GM12878 (cell line): ENCODE results near the gene CRISP2. TPM values are rescaled to one million over a fixed set of nuclear protein-coding genes. Genes with fewer than 3 reads are reported as not detected.

ENCODE experiments used
- ATAC-seq: fragments of 200-7000 bp; cut with Tn5 transposase; 3 replicates; pipeline ENCODE4 v1.9.1; 2020; ENCODE audit warnings: mild to moderate bottlenecking, moderate library complexity
- BruUV-seq: library from RNA; stranded (reverse); fragments of 400-500 nt; replicated peaks from 2 replicates; lab custom pipeline; 2021; lab: Mats Ljungman, UMichigan
- CTCF ChIA-PET: fragments of 300-600 bp; sonication (Branson Sonifier 250); formaldehyde crosslinking; extraction: SDS; loops from one replicate; lab custom pipeline; 2021; ENCODE audit warnings: inconsistent platforms; lab: Yijun Ruan, JAX
- POLR2A ChIA-PET: fragments of 350-600 bp; formaldehyde crosslinking; extraction: SDS; loops from one replicate; lab custom pipeline; 2021; ENCODE audit warnings: inconsistent platforms; lab: Charles Lee
- RAD21 ChIA-PET: fragments of 300-600 bp; sonication (Branson Sonifier 250); formaldehyde crosslinking; loops from one replicate; lab custom pipeline; 2023; ENCODE audit warnings: antibody characterized with exemption; ENCODE audit not compliant: unreplicated experiment; lab: Charles Lee
- SMC1A ChIA-PET: fragments of 300-600 bp; sonication (Branson Sonifier 250); formaldehyde crosslinking; loops from one replicate; lab custom pipeline; 2023; ENCODE audit not compliant: unreplicated experiment, uncharacterized antibody; lab: Charles Lee
- DNase-seq: peaks from one replicate; pipeline ENCODE4 v3.0.0-alpha.2; 2011; ENCODE audit warnings: low read depth, low spot score
- FAIRE-seq: peaks from 3 replicates; lab custom pipeline; 2011; peaks lifted over from hg19 to GRCh38; lab: Jason Lieb, UNC
- H2AFZ ChIP-seq: 2 replicates; pipeline ENCODE4 v1.6.0; 2011; ENCODE audit warnings: low read depth, low read length, control low read depth; ENCODE audit not compliant: control insufficient read depth
- H3K27ac ChIP-seq: 2 replicates; pipeline ENCODE4 v1.5.1; 2011; ENCODE audit warnings: control low read depth; ENCODE audit not compliant: control insufficient read depth, insufficient read depth
- H3K27me3 ChIP-seq, 2 experiments: replicated peaks in 1 of 2; 2 replicates each; pipeline versions ENCODE4 v1.6.0 to v1.6.1; 2011; ENCODE audit warnings: low read length in 1 of 2; ENCODE audit not compliant: control insufficient read depth in 2 of 2, insufficient read depth in 2 of 2
- H3K36me3 ChIP-seq, 2 experiments: 2 replicates each; pipeline ENCODE4 v1.5.1; 2011; ENCODE audit warnings: low read length in 1 of 2; ENCODE audit not compliant: control insufficient read depth in 2 of 2, insufficient read depth in 2 of 2
- H3K4me1 ChIP-seq: 2 replicates; pipeline ENCODE4 v1.6.1; 2011; ENCODE audit warnings: mild to moderate bottlenecking, low read length, moderate library complexity, mixed read lengths; ENCODE audit not compliant: control insufficient read depth, insufficient read depth
- H3K4me2 ChIP-seq: 2 replicates; pipeline ENCODE4 v1.6.0; 2011; ENCODE audit warnings: control low read depth; ENCODE audit not compliant: control insufficient read depth, insufficient read depth
- H3K4me3 ChIP-seq: fragments of 200-600 bp; sonication (generic); 2 replicates; pipeline ENCODE4 v1.5.1; 2016
- H3K79me2 ChIP-seq: 2 replicates; pipeline ENCODE4 v1.6.0; 2011; ENCODE audit warnings: low read length; ENCODE audit not compliant: control insufficient read depth, insufficient read depth
- H3K9ac ChIP-seq: 2 replicates; pipeline ENCODE4 v1.8.0; 2011; ENCODE audit warnings: low read length, control low read depth, mixed read lengths; ENCODE audit not compliant: control insufficient read depth, insufficient read depth
- H3K9me3 ChIP-seq: replicated peaks from 3 replicates; pipeline ENCODE4 v1.5.1; 2011; ENCODE audit warnings: mild to moderate bottlenecking, low read length; ENCODE audit not compliant: control insufficient read depth, insufficient read depth
- H4K20me1 ChIP-seq: 2 replicates; pipeline ENCODE4 v1.6.0; 2011; ENCODE audit not compliant: control insufficient read depth, insufficient read depth
- CHD1 ChIP-seq: IDR thresholded peaks from 2 replicates; pipeline ENCODE4 v1.6.1; 2012; ENCODE audit warnings: low read depth, low read length, improper control_type of control experiment
- LARP7 ChIP-seq: fragments of 450-650 bp; IDR thresholded peaks from 2 replicates; pipeline ENCODE4 v1.6.1; 2017; ENCODE audit warnings: mild to moderate bottlenecking
- ZNF274 ChIP-seq: IDR thresholded peaks from one replicate; pipeline ENCODE4 v1.8.0; 2011; ENCODE audit not compliant: insufficient read length, insufficient read depth
- WGBS: methylation state at CpG from one replicate; pipeline ENCODE4 v1.1.6; 2016; ENCODE audit warnings: low lambda C conversion rate; ENCODE audit not compliant: insufficient replicate concordance, insufficient coverage; ENCODE audit errors: missing lambda C conversion rate; 5-methylcytosine and 5-hydroxymethylcytosine counted together
- in situ Hi-C: fragments of 300-500 bp; cut with MboI; formaldehyde crosslinking; loops from 9 replicates; pipeline ENCODE4 v1.14.3; 2018; ENCODE audit warnings: mixed read lengths
- intact Hi-C: fragments of 100-400 bp; cut with micrococcal nuclease; formaldehyde crosslinking; loops from one replicate; pipeline ENCODE4 v1.14.2; 2022; ENCODE audit not compliant: unreplicated experiment
- polyA plus RNA-seq, 11 experiments: library from polyadenylated mRNA; depleted of rRNA in 4 of 11; unstranded in 6 of 11; stranded (reverse) in 5 of 11; fragments of >200 nt; fragmentation: Nextera tagmentation in 4 of 11; fragmentation: Illumina TruSeq in 1 of 11; extraction: Ambion mirVana in 4 of 11; extraction: Trizol in 1 of 11; gene quantifications; 1 replicate in 1 of 11; 2 replicates in 10 of 11; pipeline versions ENCODE4 v1.2.1 to v1.2.3, GENCODE V29; 2011 to 2016; ENCODE audit warnings: inconsistent platforms in 2 of 11, missing spikeins in 2 of 11, low read depth in 1 of 11
- total RNA-seq, 4 experiments: library from RNA; depleted of rRNA in 3 of 4; stranded (reverse); fragments of >200 nt in 3 of 4; fragmentation: Illumina TruSeq in 1 of 4; extraction: Trizol in 1 of 4; gene quantifications; 2 replicates each; pipeline versions ENCODE4 v1.2.1 to v1.2.3, GENCODE V29; 2013 to 2021
- TF ChIP-seq, protein P1 (sequence below): fragments of 450-650 bp; formaldehyde crosslinking; IDR thresholded peaks from 2 replicates; pipeline ENCODE4 v1.5.0; 2022; ENCODE audit warnings: mild to moderate bottlenecking, missing genetic modification characterization

Gene CRISP2
- total and polyA plus RNA-seq, 10 of the 15 experiments (the other 5 are each of a cell fraction or from before 2014, with no cell fraction given) = not detected

GRCh38 chr6:49653438-49653837, 59.9 kb downstream of the CRISP2 start (continued):
- TF ChIP-seq, protein P1, sequence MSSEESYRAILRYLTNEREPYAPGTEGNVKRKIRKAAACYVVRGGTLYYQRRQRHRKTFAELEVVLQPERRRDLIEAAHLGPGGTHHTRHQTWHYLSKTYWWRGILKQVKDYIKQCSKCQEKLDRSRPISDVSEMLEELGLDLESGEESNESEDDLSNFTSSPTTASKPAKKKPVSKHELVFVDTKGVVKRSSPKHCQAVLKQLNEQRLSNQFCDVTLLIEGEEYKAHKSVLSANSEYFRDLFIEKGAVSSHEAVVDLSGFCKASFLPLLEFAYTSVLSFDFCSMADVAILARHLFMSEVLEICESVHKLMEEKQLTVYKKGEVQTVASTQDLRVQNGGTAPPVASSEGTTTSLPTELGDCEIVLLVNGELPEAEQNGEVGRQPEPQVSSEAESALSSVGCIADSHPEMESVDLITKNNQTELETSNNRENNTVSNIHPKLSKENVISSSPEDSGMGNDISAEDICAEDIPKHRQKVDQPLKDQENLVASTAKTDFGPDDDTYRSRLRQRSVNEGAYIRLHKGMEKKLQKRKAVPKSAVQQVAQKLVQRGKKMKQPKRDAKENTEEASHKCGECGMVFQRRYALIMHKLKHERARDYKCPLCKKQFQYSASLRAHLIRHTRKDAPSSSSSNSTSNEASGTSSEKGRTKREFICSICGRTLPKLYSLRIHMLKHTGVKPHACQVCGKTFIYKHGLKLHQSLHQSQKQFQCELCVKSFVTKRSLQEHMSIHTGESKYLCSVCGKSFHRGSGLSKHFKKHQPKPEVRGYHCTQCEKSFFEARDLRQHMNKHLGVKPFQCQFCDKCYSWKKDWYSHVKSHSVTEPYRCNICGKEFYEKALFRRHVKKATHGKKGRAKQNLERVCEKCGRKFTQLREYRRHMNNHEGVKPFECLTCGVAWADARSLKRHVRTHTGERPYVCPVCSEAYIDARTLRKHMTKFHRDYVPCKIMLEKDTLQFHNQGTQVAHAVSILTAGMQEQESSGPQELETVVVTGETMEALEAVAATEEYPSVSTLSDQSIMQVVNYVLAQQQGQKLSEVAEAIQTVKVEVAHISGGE (CRISPR knock-in tag) = no peak
- no peak for TF ChIP-seq ZNF274
- TF ChIP-seq LARP7 = no peak

DNA sequence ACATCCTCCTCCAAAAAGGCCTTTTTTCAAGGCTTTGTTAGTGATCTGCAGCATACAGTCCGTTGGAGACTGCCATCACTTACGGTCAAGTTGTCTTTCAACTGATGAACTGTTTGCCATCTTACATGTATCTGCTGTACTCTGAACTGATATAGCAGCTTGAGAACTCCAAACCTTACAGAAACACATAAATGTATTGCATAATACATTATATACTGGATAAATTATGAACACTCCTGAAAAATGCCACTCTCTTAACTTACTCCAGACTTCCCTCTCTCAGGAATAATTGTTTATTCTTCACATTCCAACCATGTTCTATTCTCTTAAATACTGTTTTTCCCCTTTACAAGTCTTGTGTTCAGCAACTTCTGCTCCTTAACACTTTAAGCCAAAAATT, 62.1 kb downstream of the CRISP2 start:
- Histone ChIP-seq H3K79me2 (no peaks in the 10 kb centered on the region), H3K27ac (no peak overlapping the region)
- CTCF ChIA-PET = no interaction called here
- TF ChIP-seq CHD1 = no peak
- TF ChIP-seq, all 136 proteins: peak for 0
- ChIA-PET SMC1A (no interaction called here), RAD21 (no interaction called here), POLR2A (no interaction called here)
- H3K4me3 ChIP-seq = no peak overlapping the region
- no peak overlapping the region for H2AFZ ChIP-seq
- DNase-seq = no peak
- H3K36me3 ChIP-seq = no peaks in the 10 kb centered on the region
- no peaks in the 10 kb centered on the region for H4K20me1 ChIP-seq
- H3K4me1 ChIP-seq = no peaks in the 10 kb centered on the region
- H3K9ac ChIP-seq = no peak overlapping the region
- H3K4me2 ChIP-seq = no peak overlapping the region
- no peaks in the 10 kb centered on the region for H3K9me3 ChIP-seq
- WGBS = 0% methylated on average over 2 of the region's 2 CpGs
- in situ Hi-C loops = no loop called here
- intact Hi-C loops = no loop called here
- no peaks in the 10 kb centered on the region; a peak in 1 of 4 replicates for H3K27me3 ChIP-seq
- FAIRE-seq = no peak
- BruUV-seq = no TSS peak
- no peak for ATAC-seq
